Right atrium auricular region (tissue), 2 donors: ENCODE results near the gene RPLP2. TPM values are rescaled to one million over a fixed set of nuclear protein-coding genes. Genes with fewer than 3 reads are reported as not detected.

Experiments used
- DNase-seq: peaks from one replicate; pipeline ENCODE4 v3.0.0-alpha.2; 2019; ENCODE audit warnings: low spot score
- H3K27ac ChIP-seq, 2 donors: fragments of 200-600 bp; sonication (generic); 1 replicate in 1 of 2; 2 replicates in 1 of 2; pipeline ENCODE4 v1.5.1; 2016 to 2019
- H3K27me3 ChIP-seq, 2 donors: fragments of 200-600 bp; sonication (generic); one replicate each; pipeline versions ENCODE4 v1.5.1 to v1.6.0; 2017 to 2019
- H3K36me3 ChIP-seq: fragments of 200-600 bp; sonication (generic); one replicate; pipeline ENCODE4 v1.5.1; 2016
- H3K4me1 ChIP-seq, 2 donors: fragments of 200-600 bp; sonication (generic); one replicate each; pipeline versions ENCODE4 v1.5.1 to v1.6.0; 2017 to 2019
- H3K4me3 ChIP-seq, 2 donors: fragments of 200-600 bp; sonication (generic); 1 replicate in 1 of 2; 2 replicates in 1 of 2; pipeline ENCODE4 v1.5.1; 2017 to 2019; ENCODE audit warnings: mild to moderate bottlenecking in 1 of 2, moderate library complexity in 1 of 2
- H3K9me3 ChIP-seq, 2 donors: fragments of 200-600 bp; sonication (generic); one replicate each; pipeline ENCODE4 v1.5.1; 2019
- total RNA-seq, 2 donors: library from RNA; depleted of rRNA; stranded (reverse); fragments of >200 nt; gene quantifications; one replicate each; pipeline ENCODE4 v1.1.0, GENCODE V29; 2016
- TF ChIP-seq, protein P1 (sequence below), 2 donors: fragments of 200-600 bp; sonication (generic); IDR thresholded peaks; one replicate each; pipeline ENCODE4 v1.5.1; 2019; ENCODE audit warnings: antibody characterized with exemption in 2 of 2

RPLP2 gene
- total RNA-seq, 2 donors from 2014 or later: 145 to 384 TPM

DNA sequence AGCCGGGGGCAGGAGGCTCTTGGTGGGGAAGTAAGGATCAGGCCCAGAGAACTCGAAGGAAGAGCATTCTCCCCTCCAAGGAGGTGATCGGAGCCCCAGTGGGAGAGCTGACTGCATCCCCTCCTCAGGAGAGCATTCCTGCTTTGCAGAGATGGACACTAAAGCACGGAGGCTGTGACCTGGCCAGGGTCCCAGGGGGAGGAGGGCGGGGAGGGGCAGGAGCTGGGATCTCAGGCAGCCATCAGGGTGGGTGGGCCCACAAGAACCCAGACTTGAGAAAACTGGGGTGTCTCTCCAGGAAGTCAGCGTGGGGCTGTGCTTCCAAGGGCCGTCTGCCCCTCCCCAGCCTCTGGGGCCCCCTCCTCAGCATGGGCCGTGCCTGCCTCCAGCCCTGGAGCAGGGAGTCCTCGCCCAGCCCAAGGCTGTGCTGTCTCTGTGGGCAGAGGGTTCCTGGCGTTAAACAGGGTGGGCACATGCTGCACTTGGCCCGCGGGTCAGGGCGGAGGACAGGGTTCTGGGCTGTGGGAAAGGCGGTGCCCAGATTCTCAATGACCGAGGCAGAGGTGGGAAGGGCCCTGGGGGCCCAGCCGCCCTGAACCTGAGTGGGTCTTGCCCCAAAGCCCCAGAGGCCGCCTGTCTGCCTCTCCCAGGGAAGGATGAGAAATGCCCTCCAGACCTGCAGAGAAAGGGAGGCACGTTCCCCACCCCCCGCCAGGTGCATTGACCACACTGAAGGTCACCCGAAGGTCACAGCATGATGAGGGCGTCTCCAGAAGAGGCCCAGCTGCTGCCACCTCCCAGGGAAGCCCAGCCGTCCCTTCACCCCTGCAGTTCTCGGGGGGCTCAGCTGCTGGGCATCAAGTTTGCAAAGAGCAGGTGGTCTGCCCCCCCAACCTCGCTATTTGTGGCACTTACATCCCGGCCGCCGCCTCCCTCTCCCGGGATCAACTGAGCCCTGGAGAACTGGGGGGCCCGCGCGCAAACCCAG lies 20.5 kb upstream of the RPLP2 start:
- Histone ChIP-seq H3K4me3 (peak overlapping the region in 1 of 2 donors; percentile 16), H3K27ac (no peak overlapping the region), H3K9me3 (no peaks in the 10 kb centered on the region), H3K27me3 (peaks cover 0 to 9% of the 10 kb centered on the region in 2 donors), H3K36me3 (no peaks in the 10 kb centered on the region), H3K4me1 (peaks cover 0 to 9% of the 10 kb centered on the region in 2 donors)
- TF ChIP-seq, protein P1, sequence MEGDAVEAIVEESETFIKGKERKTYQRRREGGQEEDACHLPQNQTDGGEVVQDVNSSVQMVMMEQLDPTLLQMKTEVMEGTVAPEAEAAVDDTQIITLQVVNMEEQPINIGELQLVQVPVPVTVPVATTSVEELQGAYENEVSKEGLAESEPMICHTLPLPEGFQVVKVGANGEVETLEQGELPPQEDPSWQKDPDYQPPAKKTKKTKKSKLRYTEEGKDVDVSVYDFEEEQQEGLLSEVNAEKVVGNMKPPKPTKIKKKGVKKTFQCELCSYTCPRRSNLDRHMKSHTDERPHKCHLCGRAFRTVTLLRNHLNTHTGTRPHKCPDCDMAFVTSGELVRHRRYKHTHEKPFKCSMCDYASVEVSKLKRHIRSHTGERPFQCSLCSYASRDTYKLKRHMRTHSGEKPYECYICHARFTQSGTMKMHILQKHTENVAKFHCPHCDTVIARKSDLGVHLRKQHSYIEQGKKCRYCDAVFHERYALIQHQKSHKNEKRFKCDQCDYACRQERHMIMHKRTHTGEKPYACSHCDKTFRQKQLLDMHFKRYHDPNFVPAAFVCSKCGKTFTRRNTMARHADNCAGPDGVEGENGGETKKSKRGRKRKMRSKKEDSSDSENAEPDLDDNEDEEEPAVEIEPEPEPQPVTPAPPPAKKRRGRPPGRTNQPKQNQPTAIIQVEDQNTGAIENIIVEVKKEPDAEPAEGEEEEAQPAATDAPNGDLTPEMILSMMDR (IDR thresholded peaks at IDR 0.05): no peak
- no peak for DNase-seq

DNA sequence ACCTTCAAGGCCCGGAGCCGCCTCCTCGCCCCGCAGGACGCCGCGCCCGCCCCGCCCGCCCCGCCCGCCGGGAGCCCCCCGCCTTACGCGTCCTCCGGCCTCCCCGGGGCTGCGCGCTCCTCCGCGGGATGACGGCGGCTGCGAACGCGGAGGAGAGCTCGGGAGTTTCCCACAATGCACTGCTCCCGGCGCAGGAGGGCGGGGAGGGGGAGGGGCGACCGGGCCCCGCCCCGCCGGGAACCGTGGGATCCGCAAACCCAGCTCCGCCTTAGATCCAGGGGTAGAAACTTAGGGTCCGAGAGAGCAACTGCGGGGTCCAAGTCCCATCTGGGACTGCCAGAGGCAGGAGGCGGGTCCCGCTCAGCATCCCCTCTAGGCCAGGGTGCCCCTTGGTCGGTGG lies 19.8 kb upstream of the RPLP2 start, which contains the start of gene CEND1:
Gene CEND1, minus strand, starts transcription at position 148 of the 400 bp plus-strand sequence. CDS start 1,514 bp downstream, outside the sequence.
- TF ChIP-seq, protein P1 (IDR thresholded peaks at IDR 0.05): no peak
- H3K4me1 ChIP-seq: peaks cover 0 to 12% of the 10 kb centered on the region in 2 donors
- DNase-seq: no peak
- H3K36me3 ChIP-seq: no peaks in the 10 kb centered on the region
- no peaks in the 10 kb centered on the region for H3K9me3 ChIP-seq
- H3K4me3 ChIP-seq: peak within 1 kb of the TSS in 1 of 2 donors; percentile 16
- no peak within 1 kb of the TSS for H3K27ac ChIP-seq
- peaks cover 0 to 9% of the 10 kb centered on the region in 2 donors for H3K27me3 ChIP-seq

DNA sequence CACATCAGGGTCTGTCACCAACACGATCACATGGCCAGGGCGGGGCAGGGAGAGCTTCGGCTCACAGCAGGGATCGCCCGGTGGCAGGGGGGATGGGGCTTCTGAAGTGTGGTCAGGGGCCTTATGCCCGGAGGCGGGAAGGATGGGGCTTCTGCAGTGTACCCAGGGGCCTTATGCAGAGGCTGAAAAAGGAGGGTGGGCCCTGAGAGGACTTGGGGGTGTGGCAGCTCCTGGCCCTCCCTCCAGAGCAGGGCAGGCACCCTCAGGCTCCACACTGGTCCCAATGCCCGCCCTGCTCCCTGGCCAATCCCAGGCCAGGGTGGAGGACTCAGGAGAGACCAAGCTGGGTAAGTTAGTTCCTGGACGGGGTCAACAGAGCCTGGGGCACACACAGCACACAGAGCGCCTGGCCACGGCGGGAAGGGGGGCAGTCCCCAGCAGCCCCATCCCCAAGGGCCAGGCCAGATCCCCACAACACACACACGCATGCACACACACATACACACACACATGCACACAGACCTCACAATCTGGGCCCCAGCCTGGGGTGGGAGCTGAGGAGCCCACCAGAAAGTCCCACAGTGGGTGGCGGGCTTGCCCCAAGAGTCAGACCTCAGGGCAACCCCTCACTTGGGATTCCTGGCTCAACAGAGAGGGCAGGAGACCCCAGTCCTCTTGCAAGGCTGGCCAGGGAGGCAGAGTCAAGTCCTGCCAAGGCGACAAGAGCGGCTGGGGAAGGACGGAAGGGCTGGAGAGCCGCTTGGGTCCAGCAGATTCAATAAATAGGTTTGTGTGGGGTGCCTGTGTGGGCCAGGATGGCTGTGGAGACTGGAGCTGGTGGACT lies 18.8 kb upstream of the RPLP2 start:
- H3K27me3 ChIP-seq: peaks cover 0 to 9% of the 10 kb centered on the region in 2 donors
- no peak overlapping the region for H3K4me3 ChIP-seq
- no peak for DNase-seq
- no peaks in the 10 kb centered on the region for H3K9me3 ChIP-seq
- H3K27ac ChIP-seq: no peak overlapping the region
- no peaks in the 10 kb centered on the region for H3K36me3 ChIP-seq
- TF ChIP-seq, protein P1 (IDR thresholded peaks at IDR 0.05): no peak
- peaks cover 0 to 22% of the 10 kb centered on the region in 2 donors for H3K4me1 ChIP-seq

DNA sequence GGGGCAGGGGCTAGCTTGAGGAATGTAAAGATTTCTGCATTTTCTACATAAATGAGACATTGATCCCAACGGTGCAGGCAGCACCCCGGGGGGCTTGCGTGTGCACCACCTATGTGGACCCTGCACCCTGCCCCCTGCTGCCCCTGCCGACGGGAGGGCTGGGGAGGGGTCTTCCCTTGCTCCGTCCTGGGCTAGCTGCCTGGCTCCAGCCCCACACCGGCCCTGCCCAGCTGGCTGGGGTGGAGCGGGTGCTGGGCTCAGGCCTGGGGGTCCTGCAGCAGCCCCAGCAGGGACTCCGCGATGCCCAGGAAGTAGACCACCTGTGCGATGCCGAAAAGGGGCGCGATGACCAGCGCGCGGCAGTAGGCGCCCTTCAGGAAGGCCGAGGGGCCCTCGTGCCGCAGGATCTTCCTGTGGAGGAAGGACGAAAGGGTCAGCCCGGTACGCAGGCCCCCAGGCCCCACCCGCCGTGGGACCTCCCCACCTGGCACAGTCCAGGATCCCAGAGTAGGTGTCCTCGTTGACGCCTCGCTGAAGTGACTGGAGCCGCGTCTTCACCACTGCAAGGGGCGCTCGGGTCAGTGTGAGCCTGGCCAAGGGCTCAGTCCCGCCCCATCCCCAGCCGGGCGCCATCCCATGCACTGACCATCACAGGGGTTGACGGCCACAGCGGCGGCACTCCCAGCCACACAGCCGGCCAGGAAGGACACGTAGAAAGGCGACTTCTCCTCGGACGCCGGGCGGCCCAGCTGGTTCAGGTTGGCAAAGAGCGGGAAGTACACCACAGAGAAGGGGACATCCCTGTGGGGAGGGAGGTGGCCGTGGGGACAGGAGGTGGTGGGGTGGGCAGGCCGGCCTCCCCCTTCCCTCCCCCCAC lies 17.9 kb upstream of the RPLP2 start:
- DNase-seq: no peak
- Histone ChIP-seq H3K4me3 (no peak overlapping the region), H3K9me3 (no peaks in the 10 kb centered on the region), H3K4me1 (peaks cover 0 to 31% of the 10 kb centered on the region in 2 donors), H3K27me3 (peaks cover 0 to 9% of the 10 kb centered on the region in 2 donors), H3K27ac (no peak overlapping the region), H3K36me3 (no peaks in the 10 kb centered on the region)
- TF ChIP-seq, protein P1 (IDR thresholded peaks at IDR 0.05): no peak

DNA sequence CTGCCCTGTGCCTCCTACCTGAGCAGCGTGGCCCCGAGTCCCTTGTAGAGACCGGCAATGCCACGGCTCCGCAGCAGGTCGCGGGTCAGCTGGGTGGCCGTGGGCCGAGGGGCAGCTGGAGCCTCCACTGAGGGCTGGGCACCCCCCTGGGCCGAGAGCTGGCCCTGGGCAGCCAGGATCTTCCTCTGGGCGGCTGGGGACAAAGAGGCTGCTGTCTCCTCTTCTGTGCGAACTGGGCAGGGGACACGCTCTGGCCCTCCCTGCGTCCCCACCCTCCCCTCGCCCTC lies 17.3 kb upstream of the RPLP2 start:
- Histone ChIP-seq H3K27ac (no peak overlapping the region), H3K27me3 (peaks cover 0 to 9% of the 10 kb centered on the region in 2 donors), H3K9me3 (no peaks in the 10 kb centered on the region), H3K4me3 (no peak overlapping the region), H3K4me1 (peaks cover 0 to 35% of the 10 kb centered on the region in 2 donors), H3K36me3 (no peaks in the 10 kb centered on the region)
- TF ChIP-seq, protein P1 (IDR thresholded peaks at IDR 0.05): no peak
- no peak for DNase-seq
